ENCODE measurements around the gene CFAP77.

Gene CFAP77

GRCh38 chr9:132472599-132472998, 62.6 kb downstream of the CFAP77 start:
- no peaks in the 10 kb centered on the region for H3K9me3 ChIP-seq (ENCODE audit: insufficient read depth, low read length)
- no peaks in the 10 kb centered on the region for H3K9me2 ChIP-seq (replicated peaks; ENCODE audit: insufficient read depth, low read length)
- H3K79me2 ChIP-seq (ENCODE audit: insufficient read depth, low read length): no peaks in the 10 kb centered on the region
- H2AFZ ChIP-seq (ENCODE audit: low read depth, low read length, severe bottlenecking): no peak overlapping the region
- H3K4me2 ChIP-seq (ENCODE audit: low read depth, low read length, poor library complexity, severe bottlenecking): no peak overlapping the region
- no peaks in the 10 kb centered on the region for H3K36me3 ChIP-seq (ENCODE audit: low read length)
- no peak overlapping the region for H3K9ac ChIP-seq (ENCODE audit: low read length)
- no peaks in the 10 kb centered on the region for H3K27me3 ChIP-seq (ENCODE audit: low read length)
- no peak overlapping the region for H3K4me3 ChIP-seq (ENCODE audit: insufficient read depth, low read length, poor library complexity, severe bottlenecking)
- H4K20me1 ChIP-seq (ENCODE audit: low read depth, low read length): no peaks in the 10 kb centered on the region
- no peaks in the 10 kb centered on the region for H3F3A ChIP-seq (ENCODE audit: insufficient read depth)
- TF ChIP-seq EZH2phosphoT487 (conservative IDR thresholded peaks at IDR 0.05; ENCODE audit: low read length): no peak
- no peak for TF ChIP-seq CTCF (IDR thresholded peaks at IDR 0.05; ENCODE audit: insufficient read depth, low read length, poor library complexity, severe bottlenecking)
- H3K27ac ChIP-seq (ENCODE audit: low read depth, low read length): no peak overlapping the region

- no peak overlapping the region for H3K4me2 ChIP-seq (ENCODE audit: low read depth, low read length, poor library complexity, severe bottlenecking)
- H4K20me1 ChIP-seq (ENCODE audit: low read depth, low read length): no peaks in the 10 kb centered on the region
- H3K9me3 ChIP-seq (ENCODE audit: insufficient read depth, low read length): no peaks in the 10 kb centered on the region
- H3K79me2 ChIP-seq (ENCODE audit: insufficient read depth, low read length): no peaks in the 10 kb centered on the region
- H3K27me3 ChIP-seq (ENCODE audit: low read length): no peaks in the 10 kb centered on the region
- no peaks in the 10 kb centered on the region for H3K9me2 ChIP-seq (replicated peaks; ENCODE audit: insufficient read depth, low read length)
- H2AFZ ChIP-seq (ENCODE audit: low read depth, low read length, severe bottlenecking): no peak overlapping the region
- H3K9ac ChIP-seq (ENCODE audit: low read length): no peak overlapping the region
- TF ChIP-seq CTCF (IDR thresholded peaks at IDR 0.05; ENCODE audit: insufficient read depth, low read length, poor library complexity, severe bottlenecking): no peak
- no peak for TF ChIP-seq EZH2phosphoT487 (conservative IDR thresholded peaks at IDR 0.05; ENCODE audit: low read length)
- H3F3A ChIP-seq (ENCODE audit: insufficient read depth): no peaks in the 10 kb centered on the region
- H3K4me3 ChIP-seq (ENCODE audit: insufficient read depth, low read length, poor library complexity, severe bottlenecking): no peak overlapping the region
- H3K27ac ChIP-seq (ENCODE audit: low read depth, low read length): no peak overlapping the region
- H3K36me3 ChIP-seq (ENCODE audit: low read length): no peaks in the 10 kb centered on the region
Measured at GRCh38 chr9:132474253-132474652, 64.2 kb downstream of the CFAP77 start.

- Histone ChIP-seq H3K4me3 (ENCODE audit: insufficient read depth, low read length, poor library complexity, severe bottlenecking) (no peak overlapping the region), H3K4me2 (ENCODE audit: low read depth, low read length, poor library complexity, severe bottlenecking) (no peak overlapping the region), H3K27ac (ENCODE audit: low read depth, low read length) (no peak overlapping the region), H2AFZ (ENCODE audit: low read depth, low read length, severe bottlenecking) (no peak overlapping the region), H3K9me3 (ENCODE audit: insufficient read depth, low read length) (no peaks in the 10 kb centered on the region), H3K79me2 (ENCODE audit: insufficient read depth, low read length) (no peaks in the 10 kb centered on the region), H3K36me3 (ENCODE audit: low read length) (no peaks in the 10 kb centered on the region), H3K9me2 (replicated peaks; ENCODE audit: insufficient read depth, low read length) (no peaks in the 10 kb centered on the region), H3K27me3 (ENCODE audit: low read length) (no peaks in the 10 kb centered on the region), H3K9ac (ENCODE audit: low read length) (no peak overlapping the region), H4K20me1 (ENCODE audit: low read depth, low read length) (no peaks in the 10 kb centered on the region), H3F3A (ENCODE audit: insufficient read depth) (no peaks in the 10 kb centered on the region)
- TF ChIP-seq CTCF (IDR thresholded peaks at IDR 0.05; ENCODE audit: insufficient read depth, low read length, poor library complexity, severe bottlenecking) (no peak), EZH2phosphoT487 (conservative IDR thresholded peaks at IDR 0.05; ENCODE audit: low read length) (no peak)
Measured at GRCh38 chr9:132478353-132479050, 68.5 kb downstream of the CFAP77 start.

All from SU-DHL-6 (cell line).